ENCODE measurements around the gene PTPRN2.

PTPRN2 gene

DNA sequence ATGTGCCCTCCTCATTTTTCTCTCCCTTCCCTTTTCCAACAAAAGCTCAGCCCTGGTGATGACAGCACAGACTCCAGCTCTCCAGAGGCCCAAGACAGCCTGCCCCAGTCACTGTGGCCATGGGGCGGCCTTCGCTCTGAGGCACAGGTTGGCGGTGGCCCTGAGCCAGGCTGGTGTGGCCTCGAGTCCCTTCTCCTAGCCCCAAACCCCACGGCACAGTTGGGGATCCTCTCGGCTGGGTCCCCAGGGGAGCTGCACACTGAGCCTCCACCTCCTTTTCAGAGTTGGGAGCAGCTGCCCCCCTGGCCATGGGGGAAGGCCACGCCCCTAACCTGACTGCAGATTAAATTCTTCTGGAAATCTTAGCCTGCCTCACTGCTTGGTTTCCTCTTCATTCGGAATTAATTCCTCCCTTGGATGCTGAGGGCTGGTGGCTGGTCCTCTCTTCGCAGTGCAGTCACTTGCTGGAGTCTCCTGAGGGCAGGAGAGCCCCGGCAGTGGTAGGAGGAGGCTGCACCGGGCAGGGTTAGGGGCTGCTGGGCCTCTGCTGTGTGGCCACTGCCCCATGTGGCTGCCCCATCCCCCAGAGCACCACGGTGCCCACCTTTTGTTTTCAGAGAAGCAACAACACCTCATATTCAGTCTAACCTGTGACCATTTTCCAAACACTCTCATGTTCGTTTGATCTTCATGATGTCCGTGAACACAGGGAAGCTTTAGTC, 824.2 kb downstream of the PTPRN2 start:
- DNase-seq (ENCODE audit: insufficient read length, low spot score) (no peak), FAIRE-seq (no peak)
- TF ChIP-seq, protein P1, sequence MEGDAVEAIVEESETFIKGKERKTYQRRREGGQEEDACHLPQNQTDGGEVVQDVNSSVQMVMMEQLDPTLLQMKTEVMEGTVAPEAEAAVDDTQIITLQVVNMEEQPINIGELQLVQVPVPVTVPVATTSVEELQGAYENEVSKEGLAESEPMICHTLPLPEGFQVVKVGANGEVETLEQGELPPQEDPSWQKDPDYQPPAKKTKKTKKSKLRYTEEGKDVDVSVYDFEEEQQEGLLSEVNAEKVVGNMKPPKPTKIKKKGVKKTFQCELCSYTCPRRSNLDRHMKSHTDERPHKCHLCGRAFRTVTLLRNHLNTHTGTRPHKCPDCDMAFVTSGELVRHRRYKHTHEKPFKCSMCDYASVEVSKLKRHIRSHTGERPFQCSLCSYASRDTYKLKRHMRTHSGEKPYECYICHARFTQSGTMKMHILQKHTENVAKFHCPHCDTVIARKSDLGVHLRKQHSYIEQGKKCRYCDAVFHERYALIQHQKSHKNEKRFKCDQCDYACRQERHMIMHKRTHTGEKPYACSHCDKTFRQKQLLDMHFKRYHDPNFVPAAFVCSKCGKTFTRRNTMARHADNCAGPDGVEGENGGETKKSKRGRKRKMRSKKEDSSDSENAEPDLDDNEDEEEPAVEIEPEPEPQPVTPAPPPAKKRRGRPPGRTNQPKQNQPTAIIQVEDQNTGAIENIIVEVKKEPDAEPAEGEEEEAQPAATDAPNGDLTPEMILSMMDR (IDR thresholded peaks at IDR 0.05; ENCODE audit: insufficient read depth, missing control alignments), result no peak

GRCh38 chr7:157762824-157763223, 824.8 kb downstream of the PTPRN2 start:
- DNase-seq (ENCODE audit: insufficient read length, low spot score) (no peak), FAIRE-seq (no peak)
- TF ChIP-seq, protein P1 (IDR thresholded peaks at IDR 0.05; ENCODE audit: insufficient read depth, missing control alignments), result no peak

GRCh38 chr7:157760004-157760730, 827.5 kb downstream of the PTPRN2 start:
- DNase-seq (ENCODE audit: insufficient read length, low spot score) (no peak), FAIRE-seq (no peak)
- TF ChIP-seq, protein P1 (IDR thresholded peaks at IDR 0.05; ENCODE audit: insufficient read depth, missing control alignments), result no peak

DNA sequence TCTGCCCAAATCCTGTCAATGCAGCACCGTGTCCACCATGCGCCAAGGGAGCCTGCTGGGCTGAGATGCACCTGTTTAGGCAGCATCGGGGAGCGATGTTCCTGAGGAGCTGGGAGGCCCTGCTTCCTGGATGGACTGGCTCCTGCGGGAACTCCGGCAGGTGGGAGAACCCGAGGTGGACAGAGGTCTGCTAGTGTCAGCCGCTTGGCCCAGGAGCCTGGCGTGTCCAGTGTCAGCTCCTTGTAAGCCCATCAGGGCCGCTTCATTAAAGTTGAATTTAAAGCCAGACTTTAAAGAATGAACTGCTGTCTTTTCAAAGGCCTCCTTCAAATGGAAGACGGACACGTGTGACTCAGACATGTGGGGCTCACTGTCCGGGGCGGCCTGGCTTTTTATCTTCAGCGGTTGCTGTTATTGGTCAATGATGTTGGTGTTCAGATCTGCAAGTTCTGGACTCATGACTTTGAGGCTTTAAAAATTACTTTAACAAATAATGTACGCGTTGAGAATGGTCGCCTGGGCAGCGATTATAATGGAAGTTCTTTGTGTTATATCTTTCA, 828.3 kb downstream of the PTPRN2 start:
- TF ChIP-seq, protein P1 (IDR thresholded peaks at IDR 0.05; ENCODE audit: insufficient read depth, missing control alignments), result no peak
- FAIRE-seq (no peak), DNase-seq (ENCODE audit: insufficient read length, low spot score) (no peak)

DNA sequence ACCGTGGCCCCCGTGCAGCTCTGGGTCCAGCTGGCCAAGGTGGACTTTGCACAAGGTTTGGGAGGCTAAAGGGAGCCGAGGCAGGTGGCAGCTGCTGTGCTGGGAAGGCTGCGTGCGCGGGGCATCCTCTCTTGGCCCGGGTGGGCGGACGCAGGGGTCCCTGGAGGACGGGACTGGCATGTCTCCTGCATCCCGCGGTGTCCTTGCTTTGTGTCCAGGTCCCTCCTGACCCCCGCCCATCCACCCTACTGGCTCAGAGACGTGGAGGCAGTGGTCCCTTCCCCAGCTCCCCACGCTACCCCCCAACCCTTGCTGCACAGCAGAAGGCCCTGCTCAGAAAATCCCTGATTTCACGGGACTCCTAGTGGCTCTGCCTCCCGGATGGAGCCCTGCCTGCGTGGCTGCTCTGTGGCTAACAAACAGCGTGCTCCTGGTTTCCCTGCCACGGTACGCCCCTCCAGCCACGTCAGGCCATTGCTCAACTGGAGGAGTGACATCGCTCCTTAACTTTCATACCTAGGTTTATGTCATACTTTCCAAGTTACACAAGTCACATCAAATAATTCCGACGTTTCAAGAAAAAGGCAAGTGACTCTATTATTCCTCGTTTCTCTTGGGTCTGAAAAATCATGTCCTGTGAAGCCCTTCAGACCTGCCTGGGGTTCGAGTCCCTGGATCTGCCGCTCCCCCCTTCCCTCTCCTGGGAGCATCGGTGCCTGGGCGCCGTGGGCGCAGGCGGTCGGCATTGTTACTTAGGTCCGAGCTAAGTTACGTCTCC, 829.0 kb downstream of the PTPRN2 start:
- TF ChIP-seq, protein P1 (IDR thresholded peaks at IDR 0.05; ENCODE audit: insufficient read depth, missing control alignments), result no peak
- DNase-seq (ENCODE audit: insufficient read length, low spot score), result no peak
- FAIRE-seq, result no peak

DNA sequence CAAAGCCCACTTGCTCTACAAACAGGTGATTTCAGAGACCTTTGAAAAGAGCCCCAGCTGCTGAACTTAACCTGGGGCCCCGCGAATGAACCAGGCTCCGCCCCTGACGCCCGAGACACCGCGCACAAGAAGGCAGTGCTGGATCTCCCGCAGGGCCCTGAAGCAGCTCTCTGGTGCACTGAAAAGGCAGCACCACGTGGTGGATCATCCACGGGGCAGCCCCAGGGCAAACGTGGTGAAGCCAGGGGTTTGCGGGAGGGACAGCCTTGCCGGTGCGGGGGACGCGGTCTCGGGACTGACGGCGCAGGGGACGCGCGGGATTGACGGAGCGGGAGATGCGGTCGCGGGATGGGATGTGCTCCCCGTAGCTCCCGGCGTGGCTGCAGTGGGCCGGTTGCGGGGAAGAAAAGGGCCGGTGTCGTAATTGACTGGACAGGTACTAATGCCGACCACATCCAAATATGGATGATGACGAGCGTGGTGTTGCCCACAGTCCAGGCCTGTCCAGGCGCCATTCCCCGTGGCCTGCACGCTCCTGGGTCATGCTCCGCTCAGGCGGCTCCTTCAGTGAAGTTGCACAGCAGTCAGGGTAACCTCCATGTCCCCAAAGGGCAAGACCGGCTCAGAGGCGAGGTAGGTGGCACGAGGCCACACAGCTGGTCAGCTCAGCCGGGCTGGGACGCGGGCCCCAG, 829.7 kb downstream of the PTPRN2 start:
- FAIRE-seq, result no peak
- TF ChIP-seq, protein P1 (IDR thresholded peaks at IDR 0.05; ENCODE audit: insufficient read depth, missing control alignments), result no peak
- DNase-seq (ENCODE audit: insufficient read length, low spot score), result no peak
